IMR-90 (cell line): ENCODE data around the gene MANSC1. TPM values are rescaled to one million over a fixed set of nuclear protein-coding genes. Genes with fewer than 3 reads are reported as not detected.

Experiments used
- ATAC-seq: fragments of 200-7000 bp; cut with Tn5 transposase; 2 replicates; pipeline ENCODE4 v1.9.1; 2020; ENCODE audit warnings: low read depth, mild to moderate bottlenecking, moderate library complexity
- BruUV-seq: library from RNA; stranded (reverse); fragments of 400-500 nt; replicated peaks from 2 replicates; lab custom pipeline; 2021; lab: Mats Ljungman, UMichigan
- CTCF ChIA-PET: fragments of 300-600 bp; formaldehyde crosslinking; extraction: SDS; loops from one replicate; lab custom pipeline; 2021; ENCODE audit warnings: antibody characterized with exemption; lab: Yijun Ruan, JAX
- POLR2A ChIA-PET: fragments of 300-600 bp; sonication (Branson Sonifier 250); formaldehyde crosslinking; loops from one replicate; lab custom pipeline; 2022; ENCODE audit warnings: antibody characterized with exemption; ENCODE audit not compliant: unreplicated experiment; lab: Charles Lee
- DNase-seq: peaks from one replicate; pipeline ENCODE4 v3.0.0; 2013
- H2AFZ ChIP-seq: replicated peaks from 2 replicates; pipeline ENCODE3; 2013; ENCODE audit warnings: low read length, mild to moderate bottlenecking; ENCODE audit not compliant: poor library complexity
- H2AK5ac ChIP-seq: 2 replicates; pipeline ENCODE4 v1.6.1; 2013; ENCODE audit warnings: low read depth, low read length, inconsistent platforms
- H2AK9ac ChIP-seq: replicated peaks from 2 replicates; pipeline ENCODE3; 2013; ENCODE audit warnings: mild to moderate bottlenecking, low read depth, low read length, moderate library complexity; ENCODE audit not compliant: poor library complexity
- H2BK120ac ChIP-seq: 2 replicates; pipeline ENCODE4 v1.6.1; 2013; ENCODE audit warnings: low read depth, low read length, inconsistent platforms
- H2BK15ac ChIP-seq: 3 replicates; pipeline ENCODE4 v1.6.1; 2013; ENCODE audit warnings: low read depth, low read length, inconsistent platforms
- H2BK20ac ChIP-seq: 2 replicates; pipeline ENCODE4 v1.6.1; 2013; ENCODE audit warnings: low read depth, mild to moderate bottlenecking, inconsistent platforms, low read length, moderate library complexity
- H2BK5ac ChIP-seq: 2 replicates; pipeline ENCODE4 v1.6.1; 2013; ENCODE audit warnings: mild to moderate bottlenecking, low read depth, low read length, inconsistent platforms; ENCODE audit not compliant: poor library complexity, severe bottlenecking
- H3K14ac ChIP-seq: replicated peaks from 2 replicates; pipeline ENCODE4 v1.6.1; 2013; ENCODE audit warnings: low read depth, low read length, inconsistent platforms
- H3K18ac ChIP-seq: 2 replicates; pipeline ENCODE4 v1.6.1; 2013; ENCODE audit warnings: low read depth, low read length, control low read depth
- H3K23ac ChIP-seq: 2 replicates; pipeline ENCODE4 v1.6.1; 2013; ENCODE audit warnings: low read depth, low read length, inconsistent platforms
- H3K27ac ChIP-seq: 2 replicates; pipeline ENCODE4 v1.5.1; 2013; ENCODE audit warnings: mild to moderate bottlenecking, control low read depth, low read length; ENCODE audit not compliant: insufficient read depth
- H3K27me3 ChIP-seq: 2 replicates; pipeline ENCODE4 v1.6.1; 2013; ENCODE audit warnings: low read length; ENCODE audit not compliant: control insufficient read depth, insufficient read depth
- H3K36me3 ChIP-seq: 2 replicates; pipeline ENCODE4 v1.6.1; 2013; ENCODE audit warnings: low read length, mixed read lengths; ENCODE audit not compliant: control insufficient read depth, insufficient read depth
- H3K4ac ChIP-seq: 2 replicates; pipeline ENCODE4 v1.6.1; 2013; ENCODE audit warnings: low read depth, low read length, inconsistent platforms
- H3K4me1 ChIP-seq: 2 replicates; pipeline ENCODE4 v1.6.1; 2013; ENCODE audit warnings: low read length, mixed read lengths; ENCODE audit not compliant: control insufficient read depth, insufficient read depth
- H3K4me2 ChIP-seq: 2 replicates; pipeline ENCODE4 v1.6.1; 2013; ENCODE audit warnings: low read depth, mild to moderate bottlenecking, control low read depth, low read length, moderate library complexity
- H3K4me3 ChIP-seq: 2 replicates; pipeline ENCODE4 v1.5.1; 2013; ENCODE audit warnings: low read depth, mild to moderate bottlenecking, control low read depth, low read length, moderate library complexity; ENCODE audit not compliant: insufficient read depth
- H3K56ac ChIP-seq: 2 replicates; pipeline ENCODE4 v1.6.1; 2013; ENCODE audit warnings: low read length, inconsistent platforms; ENCODE audit not compliant: insufficient read depth; ENCODE audit errors: extremely low read depth
- H3K79me1 ChIP-seq, 2 experiments: 2 replicates each; pipeline ENCODE4 v1.6.1; 2013; ENCODE audit warnings: low read length in 2 of 2, inconsistent platforms in 1 of 2, low read depth in 1 of 2
- H3K9ac ChIP-seq: 2 replicates; pipeline ENCODE4 v1.6.1; 2013; ENCODE audit warnings: low read depth, low read length, control low read depth
- H3K9me1 ChIP-seq: 2 replicates; pipeline ENCODE4 v1.6.1; 2013; ENCODE audit warnings: low read length, inconsistent platforms; ENCODE audit not compliant: insufficient read depth
- H3K9me3 ChIP-seq: 2 replicates; pipeline ENCODE4 v1.6.1; 2013; ENCODE audit warnings: low read length; ENCODE audit not compliant: control insufficient read depth, insufficient read depth
- H4K20me1 ChIP-seq: 2 replicates; pipeline ENCODE4 v1.6.1; 2013; ENCODE audit warnings: low read length, inconsistent platforms; ENCODE audit not compliant: insufficient read depth
- H4K5ac ChIP-seq: 2 replicates; pipeline ENCODE4 v1.6.1; 2013; ENCODE audit warnings: mild to moderate bottlenecking, low read depth, low read length, control low read depth
- H4K8ac ChIP-seq, 2 experiments: 2 replicates each; pipeline ENCODE4 v1.6.1; 2013; ENCODE audit warnings: low read depth in 2 of 2, low read length in 2 of 2, control low read depth in 1 of 2, inconsistent platforms in 1 of 2
- H4K91ac ChIP-seq: 2 replicates; pipeline ENCODE4 v1.6.1; 2013; ENCODE audit warnings: low read depth, low read length, inconsistent platforms; ENCODE audit not compliant: insufficient read depth
- BHLHE40 ChIP-seq: fragments of 150-350 bp; IDR thresholded peaks from 2 replicates; pipeline ENCODE4 v1.6.1; 2016; ENCODE audit warnings: mild to moderate bottlenecking, low read depth, low read length
- CEBPB ChIP-seq: IDR thresholded peaks from 2 replicates; pipeline ENCODE4 v1.6.1; 2012; ENCODE audit warnings: low read depth, low read length, improper control_type of control experiment
- CHD1 ChIP-seq: IDR thresholded peaks from 2 replicates; pipeline ENCODE4 v1.6.1; 2012; ENCODE audit warnings: low read depth, low read length, improper control_type of control experiment
- ELK1 ChIP-seq: fragments of 150-350 bp; IDR thresholded peaks from 2 replicates; pipeline ENCODE4 v1.6.1; 2016; ENCODE audit warnings: low read depth, mild to moderate bottlenecking, low read length, moderate library complexity, borderline replicate concordance
- FOS ChIP-seq: fragments of 150-350 bp; IDR thresholded peaks from 2 replicates; pipeline ENCODE4 v1.6.1; 2016; ENCODE audit warnings: low read depth, low read length
- MAZ ChIP-seq: IDR thresholded peaks from 2 replicates; pipeline ENCODE4 v1.6.1; 2012; ENCODE audit warnings: low read depth, mild to moderate bottlenecking, low read length, improper control_type of control experiment, moderate library complexity, borderline replicate concordance
- MXI1 ChIP-seq: IDR thresholded peaks from 2 replicates; pipeline ENCODE4 v1.6.1; 2012; ENCODE audit warnings: low read depth, mild to moderate bottlenecking, low read length, moderate library complexity, borderline replicate concordance
- NFE2L2 ChIP-seq: fragments of 150-350 bp; IDR thresholded peaks from 2 replicates; pipeline ENCODE4 v1.6.1; 2016; ENCODE audit warnings: low read depth, mild to moderate bottlenecking, low read length
- RAD21 ChIP-seq: IDR thresholded peaks from 2 replicates; pipeline ENCODE4 v1.6.1; 2012; ENCODE audit warnings: low read length, improper control_type of control experiment
- RCOR1 ChIP-seq: IDR thresholded peaks from 2 replicates; pipeline ENCODE4 v1.6.1; 2012; ENCODE audit warnings: mild to moderate bottlenecking, low read length, improper control_type of control experiment; ENCODE audit not compliant: insufficient replicate concordance
- RFX5 ChIP-seq: IDR thresholded peaks from 2 replicates; pipeline ENCODE4 v1.8.0; 2012; ENCODE audit warnings: low read depth, mild to moderate bottlenecking, low read length, moderate library complexity
- SMC3 ChIP-seq: fragments of 150-350 bp; IDR thresholded peaks from 2 replicates; pipeline ENCODE4 v1.6.1; 2016; ENCODE audit warnings: low read depth, mild to moderate bottlenecking, antibody characterized with exemption, low read length, moderate library complexity
- USF2 ChIP-seq: fragments of 150-350 bp; IDR thresholded peaks from 2 replicates; pipeline ENCODE4 v1.6.1; 2017; ENCODE audit warnings: mild to moderate bottlenecking, antibody characterized with exemption, low read length, low read depth
- whole genome bisulfite sequencing, 2 experiments: methylation state at CpG; one replicate each; pipeline versions ENCODE4 v1.1.5 to v1.1.7; 2013; ENCODE audit warnings: missing lambda C conversion rate in 2 of 2; ENCODE audit not compliant: insufficient read length in 1 of 2; ENCODE audit errors: extremely low coverage in 2 of 2; 5-methylcytosine and 5-hydroxymethylcytosine counted together
- dilution Hi-C: fragments of 300-500 bp; cut with HindIII; formaldehyde crosslinking; loops from one replicate; pipeline ENCODE4 v1.14.3; 2018; ENCODE audit warnings: low sequenced_read_pairs; ENCODE audit not compliant: unreplicated experiment
- in situ Hi-C: fragments of 300-500 bp; cut with MboI; formaldehyde crosslinking; loops from 3 replicates; pipeline ENCODE4 v1.14.3; 2019; ENCODE audit warnings: low sequenced_read_pairs, inconsistent platforms, mixed read lengths
- intact Hi-C: fragments of 100-400 bp; cut with micrococcal nuclease; formaldehyde crosslinking; loops from 2 replicates; pipeline ENCODE4 v1.10.0; 2022
- polyA plus RNA-seq, 3 experiments: library from polyadenylated mRNA; depleted of rRNA; stranded (reverse); fragments of >200 nt; gene quantifications; 2 replicates each; pipeline ENCODE4 v1.2.3, GENCODE V29; 2012; ENCODE audit warnings: low replicate concordance in 1 of 3
- total RNA-seq: library from RNA; depleted of rRNA; stranded (reverse); fragments of >200 nt; gene quantifications from 2 replicates; pipeline ENCODE4 v1.2.3, GENCODE V29; 2012

Gene MANSC1
- total and polyA plus RNA-seq, 2 of the 4 experiments (the other 2 are of a cell fraction), result 1.1 to 2.2 TPM

- intact Hi-C loops, result loop anchor here (5.0 to 10.0 kb wide), 3 partner anchors 64 to 749 kb away; partner anchors contain the start of gene LRP6
- no peak overlapping the region for H3K27ac ChIP-seq
- DNase-seq, result no peak
Measured at GRCh38 chr12:12331244-12331771, 18.7 kb downstream of the MANSC1 start.

More at GRCh38 chr12:12331244-12331771, 18.7 kb downstream of the MANSC1 start:
- Histone ChIP-seq H3K4me3 (no peak overlapping the region), H3K4me1 (peaks cover 2% of the 10 kb centered on the region; the same call in 1 of the 2 replicates), H3K9me3 (no peaks in the 10 kb centered on the region), H4K20me1 (peaks cover 7% of the 10 kb centered on the region; the same call in 1 of the 2 replicates), H3K9me1 (0 out of 2 replicates have a peak, but pooled peaks cover 5% of the 10 kb centered on the region), H2AK5ac (peak overlapping the region; percentile 68), H3K9ac (no peak overlapping the region), H3K23ac (no peak overlapping the region), H3K56ac (no peak overlapping the region), H3K14ac (no peak overlapping the region), H3K36me3 (no peaks in the 10 kb centered on the region), H2AK9ac (no peak overlapping the region), H2BK20ac (peak overlapping the region; percentile 81; the same call in 1 of the 2 replicates), H3K18ac (no peak overlapping the region), H4K5ac (no peak overlapping the region), H2BK15ac (peak overlapping the region; percentile 36; the same call in 1 of the 3 replicates), H3K27me3 (0 out of 2 replicates have a peak, but pooled peaks cover 2% of the 10 kb centered on the region), H3K4me2 (no peak overlapping the region), H3K79me1 (no peaks in the 10 kb centered on the region), H4K8ac (no peak overlapping the region; a peak in 1 of 4 replicates), H2BK120ac (peak overlapping the region; percentile 83; the same call in 1 of the 2 replicates), H2BK5ac (no peak overlapping the region), H3K4ac (peak overlapping the region; percentile 37), H2AFZ (no peak overlapping the region), H4K91ac (peak overlapping the region; percentile 7; the same call in 1 of the 2 replicates)
- no TSS peak for BruUV-seq
- CTCF ChIA-PET, result interaction anchor here (0.6 kb wide), 1 partner anchor 298 kb away, joined by 3 read pairs; no protein-coding TSS in a partner anchor
- no peak for TF ChIP-seq NFE2L2
- TF ChIP-seq MXI1, result no peak
- TF ChIP-seq SMC3, result no peak
- TF ChIP-seq RCOR1, result no peak
- no peak for TF ChIP-seq CHD1
- TF ChIP-seq FOS, result no peak
- TF ChIP-seq RAD21, result no peak
- TF ChIP-seq CEBPB, result no peak
- no peak for TF ChIP-seq RFX5
- no peak for TF ChIP-seq BHLHE40
- no peak for TF ChIP-seq ELK1
- no peak for TF ChIP-seq MAZ
- TF ChIP-seq USF2, result no peak
- WGBS, 2 experiments, result 73% methylated on average over 2 of the region's 7 CpGs; no CpG with 5 or more reads in 1 of the 2 experiments
- in situ Hi-C loops, result loop anchor here (10.0 kb wide), 1 partner anchor 247 kb away; no protein-coding TSS in a partner anchor
- dilution Hi-C loops, result no loop called here
- POLR2A ChIA-PET, result no interaction called here
- no peak for ATAC-seq
